Hematopoietic multipotent progenitor cell treated with erythropoietin and hydrocortisone succinate and interleukin-3 and kit ligand, for 17 days (in vitro differentiated cells): ENCODE data around the gene ADAMTS9.
"Not testable (repeated sequence)": the region's sequence is repeated elsewhere in the genome, so short reads cannot be mapped to it uniquely, and the experiment has no call there.

Experiments
- DNase-seq: peaks from one replicate; pipeline ENCODE4 v3.0.0-alpha.2; 2015; ENCODE audit warnings: low spot score

ADAMTS9 gene

DNA sequence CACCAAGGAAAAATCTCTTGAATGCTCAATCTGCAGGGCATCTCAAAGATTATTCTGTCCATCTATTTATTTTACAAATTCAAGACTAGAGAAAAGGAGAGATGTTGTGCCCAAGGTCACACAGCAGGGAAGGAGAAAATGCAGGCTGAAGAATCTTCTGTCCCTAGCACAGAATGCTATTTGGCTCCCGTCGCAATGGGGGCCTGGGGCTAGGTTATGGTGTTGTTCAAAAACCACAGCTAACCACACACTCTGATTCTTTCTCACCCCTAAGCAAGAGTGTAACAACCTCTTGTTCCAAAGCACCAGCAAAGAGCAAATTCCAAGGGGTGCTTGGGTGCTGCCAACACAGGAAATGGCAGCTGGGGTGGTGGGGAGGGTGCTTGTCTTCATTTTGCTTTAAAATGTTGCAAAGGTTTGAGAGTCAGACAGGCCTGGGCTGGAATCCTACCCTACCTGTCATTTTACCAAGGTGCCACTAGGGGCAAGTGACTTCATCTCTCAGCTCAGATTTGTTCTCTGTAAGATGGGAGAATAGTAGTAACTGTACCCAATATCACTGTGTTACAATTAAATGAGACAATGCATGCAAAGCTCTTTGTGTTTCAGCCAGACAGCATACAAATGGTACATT lies 112.5 kb downstream of the ADAMTS9 start:
- no peak for DNase-seq

GRCh38 chr3:64574194-64574593 lies 113.6 kb downstream of the ADAMTS9 start:
- no peak for DNase-seq

- no peak for DNase-seq
Measured at GRCh38 chr3:64571982-64572381, 115.8 kb downstream of the ADAMTS9 start.

DNA sequence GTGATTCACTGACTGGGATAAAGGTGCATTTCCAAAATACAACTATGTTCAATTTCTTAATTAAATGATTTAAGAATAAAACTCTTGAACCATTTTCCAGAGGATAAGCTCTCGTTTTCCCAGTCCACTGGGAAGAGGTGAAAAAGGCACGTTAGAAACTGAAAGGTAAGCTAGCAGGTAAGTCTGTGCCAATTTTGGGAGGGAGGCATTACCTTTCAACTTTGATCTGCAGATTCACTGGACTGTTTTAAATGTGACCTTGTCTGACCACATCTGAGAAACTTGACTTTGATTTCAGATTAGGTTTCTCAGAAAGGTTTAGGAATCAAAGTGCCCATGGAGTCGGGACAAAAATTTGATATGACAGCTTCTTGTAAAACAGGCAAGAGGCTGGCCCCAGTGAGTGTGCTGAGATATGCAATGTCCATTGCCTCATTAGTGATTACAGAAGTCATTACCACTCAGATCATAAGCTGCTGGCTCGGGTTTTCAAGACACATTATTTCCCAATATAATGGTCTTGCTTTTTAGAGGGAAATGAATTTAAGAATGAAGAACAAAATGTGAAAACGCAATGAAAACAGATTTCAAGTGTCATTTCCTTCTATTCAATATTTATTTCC lies 118.8 kb downstream of the ADAMTS9 start:
- no peak for DNase-seq

DNA sequence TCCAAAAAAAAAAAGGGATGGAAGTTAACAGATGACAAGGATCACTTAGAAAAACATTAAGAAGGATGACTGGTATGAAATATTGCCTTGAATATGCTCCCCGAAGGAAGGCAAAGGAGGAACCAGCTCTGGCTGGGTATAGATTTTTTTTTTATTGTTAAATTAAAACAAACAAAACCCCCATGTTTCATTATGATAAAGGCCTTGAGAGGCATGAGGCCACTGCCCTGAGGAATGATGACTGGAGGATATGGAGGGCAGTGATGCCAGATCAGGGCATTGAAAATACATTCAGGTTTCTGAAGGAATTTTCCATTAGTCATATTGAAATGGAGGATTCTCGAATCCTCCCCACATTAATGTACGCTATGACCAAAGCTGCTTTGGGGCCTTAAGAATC lies 120.9 kb downstream of the ADAMTS9 start:
- DNase-seq = no peak

DNA sequence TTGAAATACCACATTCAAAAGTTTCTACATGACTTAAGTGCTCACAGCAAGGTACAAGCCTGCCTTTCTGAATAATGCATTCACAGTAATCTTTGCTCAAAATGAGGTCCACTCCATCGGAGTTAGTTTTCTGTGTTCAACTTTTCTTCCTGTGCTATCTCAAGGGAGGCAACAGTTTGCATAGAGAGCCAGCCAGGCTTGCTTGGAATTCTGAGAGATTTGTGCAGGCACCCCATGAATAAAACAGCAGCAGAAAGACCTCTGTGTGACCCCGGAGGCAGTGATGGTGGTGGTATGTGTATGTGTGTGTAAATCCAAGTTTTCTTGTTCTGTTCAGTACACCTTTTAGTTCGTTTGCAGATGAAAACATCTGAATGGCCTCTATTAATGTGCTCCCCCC lies 124.0 kb downstream of the ADAMTS9 start:
- DNase-seq = no peak

- DNase-seq = no peak
Measured at GRCh38 chr3:64561868-64562267, 125.9 kb downstream of the ADAMTS9 start.

DNA sequence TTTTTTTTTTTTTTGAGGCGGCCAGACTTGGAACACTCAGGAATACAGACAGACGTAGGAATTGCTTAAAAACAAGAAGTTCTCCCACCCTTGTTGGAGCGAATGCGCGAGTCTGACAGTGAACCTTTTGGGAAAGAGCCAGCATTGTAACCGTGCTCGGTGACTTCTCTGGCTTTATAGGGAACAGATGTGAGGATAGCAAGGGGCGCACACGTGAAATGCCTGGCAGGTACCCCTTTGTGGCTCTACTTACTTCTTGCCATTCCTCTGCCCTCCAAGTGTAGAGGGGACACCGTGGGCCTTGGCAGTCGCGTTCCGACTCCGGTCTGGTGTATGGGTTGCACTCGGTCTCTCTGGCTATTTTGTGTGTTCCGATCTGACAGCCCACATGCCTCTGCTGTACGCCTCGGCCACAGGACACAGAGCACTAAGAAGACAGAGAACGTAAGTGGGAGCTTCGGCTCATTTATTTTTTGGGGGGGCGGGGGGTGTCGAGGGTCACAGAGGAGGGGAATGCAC lies 126.4 kb downstream of the ADAMTS9 start:
- DNase-seq = no peak

DNA sequence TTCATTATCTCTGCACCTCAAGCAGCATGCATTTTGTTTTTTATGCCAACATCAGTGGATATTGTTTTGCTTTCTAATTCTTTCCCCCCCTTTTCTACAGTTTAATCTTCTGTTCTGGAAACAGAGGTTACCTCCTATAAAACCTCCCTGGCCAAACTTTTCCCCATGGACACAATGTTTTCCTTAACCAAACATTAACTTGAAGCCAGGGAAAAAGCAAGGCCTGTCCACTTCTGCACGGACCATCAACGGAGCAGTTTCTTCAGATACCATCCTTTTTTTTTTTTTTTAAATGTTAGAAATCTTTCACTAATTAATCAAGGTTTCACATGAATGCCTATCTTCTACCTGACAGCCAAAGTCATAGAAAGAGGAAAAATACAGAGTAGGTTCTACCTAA lies 127.0 kb downstream of the ADAMTS9 start:
- DNase-seq = no peak

DNA sequence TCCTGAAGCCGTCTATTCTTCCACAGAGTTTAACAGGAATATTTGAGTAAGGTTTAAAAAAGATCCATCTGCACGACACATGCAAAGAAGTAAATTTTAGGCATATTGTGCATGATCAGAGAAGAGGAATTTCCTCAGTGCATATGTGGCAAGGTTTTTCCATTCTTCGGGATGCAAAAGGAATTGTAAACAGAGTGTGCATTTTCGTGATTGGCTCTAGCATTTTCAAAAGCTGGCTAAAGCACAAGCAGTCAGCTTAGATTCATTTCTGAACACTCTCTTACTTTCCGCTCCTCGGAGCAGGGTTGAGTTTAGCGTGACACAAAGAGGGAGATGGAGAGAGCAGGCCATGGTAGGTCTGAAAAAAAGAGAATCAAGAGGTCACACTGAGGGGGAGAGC lies 128.2 kb downstream of the ADAMTS9 start:
- no peak for DNase-seq

DNA sequence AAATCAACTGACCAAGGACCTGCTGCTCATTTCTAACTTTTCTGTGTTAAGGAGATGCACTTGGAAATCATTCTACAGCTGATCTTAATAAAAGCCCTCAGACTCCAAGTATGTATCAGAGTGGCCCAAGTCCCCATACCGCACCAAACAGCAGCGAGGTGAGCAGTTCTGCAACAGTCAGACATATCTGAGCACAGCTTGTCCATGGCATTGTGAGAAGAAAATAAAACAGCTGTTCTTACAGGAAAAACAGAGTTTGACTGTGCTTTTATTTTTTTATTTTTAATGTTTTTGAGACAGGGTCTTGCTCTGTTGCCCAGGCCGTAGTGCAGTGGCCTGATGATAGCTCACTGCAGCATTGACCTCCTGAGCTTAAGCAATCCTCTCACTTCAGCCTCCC lies 131.8 kb downstream of the ADAMTS9 start:
- no peak for DNase-seq

- no peak for DNase-seq
Measured at GRCh38 chr3:64555351-64555750, 132.4 kb downstream of the ADAMTS9 start.

DNA sequence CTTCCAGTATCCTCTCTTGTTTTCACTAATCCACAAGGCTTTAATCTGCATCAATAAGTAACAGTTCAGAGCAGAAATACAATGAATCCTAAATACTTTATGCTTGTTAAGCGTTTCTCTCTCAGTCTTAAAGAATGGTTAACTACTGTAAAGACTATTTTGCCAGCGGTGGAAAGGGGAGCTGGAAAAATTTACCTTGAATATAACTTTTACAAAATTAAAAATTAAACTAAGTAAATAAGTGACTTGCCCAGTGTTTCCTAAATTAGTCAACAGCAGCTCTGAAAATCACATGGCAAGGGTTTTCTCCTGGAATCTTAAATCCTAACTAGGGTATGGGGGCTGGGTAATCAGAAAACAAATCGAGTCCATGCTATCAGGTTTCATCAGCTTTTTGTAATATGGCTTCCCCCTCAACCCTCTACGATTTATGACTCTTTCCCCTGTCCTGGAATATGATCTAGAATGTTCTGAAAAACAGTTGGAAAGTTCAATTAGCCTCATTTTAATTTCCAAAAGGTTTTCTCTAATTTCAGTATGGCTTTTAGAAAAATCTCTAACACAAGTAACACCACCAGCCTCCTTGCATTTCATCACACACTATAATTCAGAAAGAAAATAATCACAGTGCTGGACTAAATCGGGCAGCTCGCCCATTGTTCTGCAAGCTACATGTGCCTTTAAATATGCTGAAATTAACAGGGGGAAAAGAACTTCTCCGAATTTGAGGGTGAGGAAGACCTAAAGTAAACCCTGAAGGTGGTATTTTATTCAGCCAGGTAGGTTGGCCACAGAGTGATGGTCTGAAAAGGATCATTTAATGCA lies 133.5 kb downstream of the ADAMTS9 start:
- DNase-seq = no peak

DNA sequence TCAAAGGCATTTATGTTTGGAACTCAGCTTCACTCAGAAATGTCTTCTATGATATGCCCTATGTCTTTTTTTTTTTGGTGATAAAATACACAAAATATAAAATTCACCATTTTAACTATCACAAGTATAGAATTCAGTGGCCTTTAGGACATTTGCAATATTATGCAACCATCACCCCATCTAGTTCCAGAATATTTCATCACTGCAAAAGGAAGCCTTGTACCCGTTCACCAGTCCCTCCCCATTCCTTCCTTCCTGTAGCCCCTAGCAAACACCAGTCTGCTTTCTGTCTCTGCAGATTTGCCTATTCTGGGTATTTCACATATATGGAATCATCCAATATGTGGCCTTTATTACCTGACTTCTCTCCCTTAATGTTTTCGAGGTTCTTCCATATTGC lies 134.8 kb downstream of the ADAMTS9 start:
- no peak for DNase-seq

DNA sequence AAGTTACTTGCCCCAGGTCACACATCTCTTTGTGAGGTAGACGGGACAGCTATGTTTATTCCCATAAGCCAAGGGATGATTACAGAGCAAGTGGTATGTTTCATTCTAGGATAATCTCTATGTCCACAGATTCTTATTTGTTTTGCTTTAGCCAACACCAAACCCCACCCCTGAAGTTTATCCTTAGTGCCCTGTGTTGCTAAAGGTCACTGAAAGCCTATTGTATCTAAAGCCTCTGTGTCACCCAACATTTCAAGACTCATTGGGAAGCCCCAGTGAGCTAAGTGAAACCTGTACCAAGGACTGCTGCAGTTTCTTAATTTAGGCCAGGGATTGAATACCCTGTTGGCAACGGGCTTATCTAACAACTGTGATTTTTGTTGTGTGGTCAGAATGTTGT lies 135.6 kb downstream of the ADAMTS9 start:
- DNase-seq = no peak

GRCh38 chr3:64551697-64552096 lies 136.1 kb downstream of the ADAMTS9 start:
- no peak for DNase-seq

GRCh38 chr3:64550745-64551144 lies 137.1 kb downstream of the ADAMTS9 start:
- no peak for DNase-seq

DNA sequence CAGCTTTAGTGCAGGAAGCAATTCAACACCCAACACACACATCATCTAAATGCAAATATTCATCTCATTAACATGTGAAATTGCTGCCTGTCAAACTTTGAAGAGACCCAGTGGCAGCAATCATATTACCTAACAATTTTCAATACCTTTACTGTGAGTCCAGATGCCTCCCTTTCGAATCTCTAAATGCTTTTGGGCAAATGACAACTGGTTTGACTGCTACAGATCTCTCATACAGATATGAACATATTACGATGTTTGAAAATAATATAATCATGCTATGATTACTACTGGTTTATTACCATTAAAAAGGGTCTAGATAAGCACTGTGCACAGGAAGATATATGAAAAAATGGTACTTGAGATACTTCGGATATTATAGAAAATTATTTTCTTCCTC lies 137.9 kb downstream of the ADAMTS9 start:
- DNase-seq = no peak

DNA sequence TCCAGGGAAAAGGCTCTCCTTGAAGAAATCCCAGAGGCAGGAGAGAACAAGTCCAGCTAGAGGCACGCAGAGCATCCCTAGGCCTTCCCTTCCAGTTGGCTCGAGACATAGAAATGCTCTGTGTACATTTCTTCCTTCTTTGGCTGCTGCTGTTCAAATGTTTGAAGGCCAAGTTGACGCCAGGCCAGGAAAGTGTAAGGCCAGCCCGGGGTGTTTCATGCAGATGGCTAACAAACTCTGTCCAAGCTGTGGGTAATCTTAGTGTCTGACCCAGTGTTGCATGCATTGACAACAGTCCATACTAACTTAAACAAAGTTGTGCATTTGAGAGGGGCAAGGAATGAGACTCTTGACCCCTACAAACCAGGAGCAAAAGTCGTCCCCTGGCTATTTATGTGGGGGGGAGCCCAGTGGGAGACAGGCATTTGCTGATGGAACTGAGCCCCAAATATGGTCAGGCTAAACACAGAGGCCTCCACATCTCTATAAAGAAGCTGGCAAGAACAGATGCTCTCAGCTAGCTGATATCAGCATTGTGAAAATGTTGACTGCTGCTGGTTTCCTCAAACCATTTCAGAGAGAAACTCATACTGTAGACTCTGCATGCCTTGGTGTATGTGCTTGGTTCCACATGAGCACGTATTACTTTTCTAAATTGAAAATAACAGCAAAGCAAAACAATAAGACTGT lies 139.5 kb downstream of the ADAMTS9 start:
- no peak for DNase-seq

GRCh38 chr3:64546856-64547255 lies 140.9 kb downstream of the ADAMTS9 start:
- DNase-seq = no peak

DNA sequence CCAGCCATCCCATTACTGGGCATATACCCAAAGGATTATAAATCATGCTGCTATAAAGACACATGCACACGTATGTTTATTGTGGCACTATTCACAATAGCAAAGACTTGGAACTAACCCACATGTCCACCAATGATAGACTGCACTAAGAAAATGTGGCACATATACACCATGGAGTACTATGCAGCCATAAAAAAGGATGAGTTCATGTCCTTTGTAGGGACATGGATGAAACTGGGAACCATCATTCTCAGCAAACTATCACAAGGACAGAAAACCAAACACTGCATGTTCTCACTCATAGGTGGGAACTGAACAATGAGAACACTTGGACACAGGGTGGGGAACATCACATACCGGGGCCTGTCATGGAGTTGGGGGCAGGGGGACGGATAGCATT lies 142.6 kb downstream of the ADAMTS9 start:
- DNase-seq = not testable (repeated sequence)

- no peak for DNase-seq
Measured at GRCh38 chr3:64541803-64542202, 146.0 kb downstream of the ADAMTS9 start.
